ENCODE results near the gene HSPA1L.
"Not testable (repeated sequence)": the region's sequence is repeated elsewhere in the genome, so short reads cannot be mapped to it uniquely, and the experiment has no call there.

Gene HSPA1L

DNA sequence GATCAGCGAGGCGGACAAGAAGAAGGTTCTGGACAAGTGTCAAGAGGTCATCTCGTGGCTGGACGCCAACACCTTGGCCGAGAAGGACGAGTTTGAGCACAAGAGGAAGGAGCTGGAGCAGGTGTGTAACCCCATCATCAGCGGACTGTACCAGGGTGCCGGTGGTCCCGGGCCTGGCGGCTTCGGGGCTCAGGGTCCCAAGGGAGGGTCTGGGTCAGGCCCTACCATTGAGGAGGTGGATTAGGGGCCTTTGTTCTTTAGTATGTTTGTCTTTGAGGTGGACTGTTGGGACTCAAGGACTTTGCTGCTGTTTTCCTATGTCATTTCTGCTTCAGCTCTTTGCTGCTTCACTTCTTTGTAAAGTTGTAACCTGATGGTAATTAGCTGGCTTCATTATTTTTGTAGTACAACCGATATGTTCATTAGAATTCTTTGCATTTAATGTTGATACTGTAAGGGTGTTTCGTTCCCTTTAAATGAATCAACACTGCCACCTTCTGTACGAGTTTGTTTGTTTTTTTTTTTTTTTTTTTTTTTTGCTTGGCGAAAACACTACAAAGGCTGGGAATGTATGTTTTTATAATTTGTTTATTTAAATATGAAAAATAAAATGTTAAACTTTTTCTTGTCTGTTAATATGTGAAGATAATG is 14.7 kb upstream of the HSPA1L start:
- H3K27me3 Mint-ChIP-seq: no peaks in the 10 kb centered on the region
- ATAC-seq (replicated peaks) (no peak), DNase-seq (no peak)
- H3K36me3 Mint-ChIP-seq: peaks cover 2 to 4% of the 10 kb centered on the region in 2 donors
- H3K4me3 Mint-ChIP-seq: peak overlapping the region; percentile 88 to 90
- H3K4me1 Mint-ChIP-seq: peaks cover 18 to 50% of the 10 kb centered on the region in 2 donors
- no peaks in the 10 kb centered on the region for H3K9me3 Mint-ChIP-seq
- H3K27ac Mint-ChIP-seq: peak overlapping the region; percentile 56

DNA sequence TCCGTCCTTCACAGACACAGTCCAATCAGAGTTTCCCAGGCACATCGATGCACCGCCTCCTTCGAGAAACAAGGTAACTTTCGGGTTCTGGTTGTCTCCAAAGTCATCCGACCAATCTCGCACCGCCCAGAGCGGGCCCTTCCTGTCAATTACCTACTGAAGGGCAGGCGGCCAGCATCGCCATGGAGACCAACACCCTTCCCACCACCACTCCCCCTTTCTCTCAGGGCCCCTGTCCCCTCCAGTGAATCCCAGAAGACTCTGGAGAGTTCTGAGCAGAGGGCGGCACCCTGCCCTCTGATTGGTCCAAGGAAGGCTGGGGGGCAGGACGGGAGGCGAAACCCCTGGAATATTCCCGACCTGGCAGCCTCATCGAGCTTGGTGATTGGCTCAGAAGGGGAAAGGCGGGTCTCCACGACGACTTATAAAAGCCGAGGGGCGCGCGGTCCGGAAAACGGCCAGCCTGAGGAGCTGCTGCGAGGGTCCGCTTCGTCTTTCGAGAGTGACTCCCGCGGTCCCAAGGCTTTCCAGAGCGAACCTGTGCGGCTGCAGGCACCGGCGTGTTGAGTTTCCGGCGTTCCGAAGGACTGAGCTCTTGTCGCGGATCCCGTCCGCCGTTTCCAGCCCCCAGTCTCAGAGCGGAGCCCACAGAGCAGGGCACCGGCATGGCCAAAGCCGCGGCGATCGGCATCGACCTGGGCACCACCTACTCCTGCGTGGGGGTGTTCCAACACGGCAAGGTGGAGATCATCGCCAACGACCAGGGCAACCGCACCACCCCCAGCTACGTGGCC is 12.4 kb upstream of the HSPA1L start, which contains the start of gene HSPA1B:
HSPA1B (plus strand) TSS at position 453 of the 794 bp plus-strand sequence; CDS start at position 666, 213 bp downstream.
- peaks cover 0 to 2% of the 10 kb centered on the region in 2 donors for H3K36me3 Mint-ChIP-seq
- peaks cover 20 to 51% of the 10 kb centered on the region in 2 donors for H3K4me1 Mint-ChIP-seq
- H3K27ac Mint-ChIP-seq: peak within 1 kb of the TSS; percentile 99
- no peaks in the 10 kb centered on the region for H3K9me3 Mint-ChIP-seq
- DNase-seq: peak; percentile 97
- H3K4me3 Mint-ChIP-seq: peak within 1 kb of the TSS; percentile 86 to 88
- ATAC-seq (replicated peaks): peak; percentile 83 to 84
- no peaks in the 10 kb centered on the region for H3K27me3 Mint-ChIP-seq

DNA sequence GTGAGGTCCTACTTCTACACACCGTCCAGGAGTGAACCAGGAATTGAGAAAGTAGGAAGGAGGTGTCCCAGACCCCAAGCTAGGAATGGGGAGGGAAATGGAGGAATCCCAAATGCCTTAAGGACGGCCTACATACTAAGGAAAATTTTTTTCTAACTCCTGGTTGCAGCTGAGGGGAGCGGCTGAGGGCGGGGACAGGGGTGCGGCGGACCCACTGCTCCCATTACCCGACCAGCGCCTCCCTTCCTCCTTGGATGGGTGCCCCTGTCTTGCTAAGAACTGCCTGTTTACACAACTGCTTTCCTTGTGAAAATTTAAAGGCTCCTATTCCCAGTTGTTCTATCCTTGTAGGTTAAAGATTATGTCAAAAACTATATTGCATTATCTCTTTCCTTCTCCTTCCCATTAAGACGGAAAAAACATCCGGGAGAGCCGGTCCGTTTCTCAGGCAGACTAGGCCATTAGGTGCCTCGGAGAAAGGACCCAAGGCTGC is 11.8 kb upstream of the HSPA1L start:
- no peak for DNase-seq
- Mint-ChIP-seq H3K4me3 (peak overlapping the region; percentile 86 to 88), H3K9me3 (no peaks in the 10 kb centered on the region), H3K4me1 (peaks cover 24 to 58% of the 10 kb centered on the region in 2 donors), H3K27me3 (no peaks in the 10 kb centered on the region), H3K27ac (peak overlapping the region; percentile 99), H3K36me3 (peaks cover 0 to 2% of the 10 kb centered on the region in 2 donors)
- ATAC-seq (replicated peaks): peak; percentile 29 to 36

DNA sequence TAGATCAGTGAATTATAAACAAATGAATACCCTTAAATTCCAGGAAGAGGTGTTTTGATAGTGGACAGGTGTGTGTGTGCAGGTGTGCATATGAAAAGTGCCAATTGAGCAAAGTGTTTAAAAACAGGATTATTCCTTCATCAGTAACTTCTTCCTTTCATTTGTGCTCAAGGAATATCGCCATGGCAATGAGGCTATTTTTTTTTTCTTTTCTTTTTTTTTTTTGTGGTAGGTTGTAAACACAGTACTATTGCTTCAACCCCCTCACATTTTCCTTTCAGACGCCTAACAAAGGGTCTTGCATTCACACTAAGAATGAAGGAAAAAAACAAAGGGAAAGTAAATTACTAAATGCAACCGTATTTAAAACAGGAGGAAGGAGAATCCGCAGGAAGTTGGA is 10.5 kb upstream of the HSPA1L start:
- no peak for DNase-seq
- peaks cover 25 to 59% of the 10 kb centered on the region in 2 donors for H3K4me1 Mint-ChIP-seq
- H3K27ac Mint-ChIP-seq: peak overlapping the region; percentile 99
- H3K9me3 Mint-ChIP-seq: no peaks in the 10 kb centered on the region
- no peak for ATAC-seq (replicated peaks)
- H3K36me3 Mint-ChIP-seq: peaks cover 0 to under 1% of the 10 kb centered on the region in 2 donors
- H3K27me3 Mint-ChIP-seq: no peaks in the 10 kb centered on the region
- peak overlapping the region in 1 of 2 donors; percentile 86 for H3K4me3 Mint-ChIP-seq

DNA sequence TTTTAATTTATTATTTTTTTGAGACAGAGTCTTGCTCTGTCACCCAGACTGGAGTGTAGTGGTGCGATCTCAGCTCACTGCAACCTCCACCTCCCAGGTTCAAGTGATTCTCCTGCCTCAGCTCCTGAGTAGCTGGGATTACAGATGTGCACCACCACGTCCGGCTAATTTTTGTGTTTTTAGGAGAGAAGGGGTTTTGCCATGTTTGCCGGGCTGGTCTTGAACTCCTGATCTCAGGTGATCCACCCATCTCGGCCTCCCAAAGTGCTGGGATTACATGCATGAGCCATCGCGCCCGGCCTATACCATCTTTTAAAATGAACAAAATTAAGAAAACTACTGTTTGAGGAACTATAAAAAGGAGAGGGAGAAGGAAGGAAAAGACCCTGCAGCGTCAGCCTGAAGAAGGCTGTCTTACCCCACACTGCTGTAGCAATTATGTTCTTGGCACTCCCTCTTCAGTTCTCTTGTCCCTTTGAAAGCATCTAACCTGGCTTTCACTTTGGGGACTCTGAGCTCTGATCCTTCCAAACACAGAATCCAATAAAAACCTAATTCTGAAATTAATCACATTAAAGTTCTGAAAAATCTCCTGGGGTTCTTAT is 8.6 kb upstream of the HSPA1L start:
- Mint-ChIP-seq H3K4me3 (peak overlapping the region in 1 of 2 donors; percentile 25), H3K27ac (peak overlapping the region; percentile 82), H3K4me1 (peaks cover 24 to 55% of the 10 kb centered on the region in 2 donors)
- not testable (repeated sequence) for H3K36me3 Mint-ChIP-seq; H3K27me3 Mint-ChIP-seq; ATAC-seq (replicated peaks); H3K9me3 Mint-ChIP-seq; DNase-seq

DNA sequence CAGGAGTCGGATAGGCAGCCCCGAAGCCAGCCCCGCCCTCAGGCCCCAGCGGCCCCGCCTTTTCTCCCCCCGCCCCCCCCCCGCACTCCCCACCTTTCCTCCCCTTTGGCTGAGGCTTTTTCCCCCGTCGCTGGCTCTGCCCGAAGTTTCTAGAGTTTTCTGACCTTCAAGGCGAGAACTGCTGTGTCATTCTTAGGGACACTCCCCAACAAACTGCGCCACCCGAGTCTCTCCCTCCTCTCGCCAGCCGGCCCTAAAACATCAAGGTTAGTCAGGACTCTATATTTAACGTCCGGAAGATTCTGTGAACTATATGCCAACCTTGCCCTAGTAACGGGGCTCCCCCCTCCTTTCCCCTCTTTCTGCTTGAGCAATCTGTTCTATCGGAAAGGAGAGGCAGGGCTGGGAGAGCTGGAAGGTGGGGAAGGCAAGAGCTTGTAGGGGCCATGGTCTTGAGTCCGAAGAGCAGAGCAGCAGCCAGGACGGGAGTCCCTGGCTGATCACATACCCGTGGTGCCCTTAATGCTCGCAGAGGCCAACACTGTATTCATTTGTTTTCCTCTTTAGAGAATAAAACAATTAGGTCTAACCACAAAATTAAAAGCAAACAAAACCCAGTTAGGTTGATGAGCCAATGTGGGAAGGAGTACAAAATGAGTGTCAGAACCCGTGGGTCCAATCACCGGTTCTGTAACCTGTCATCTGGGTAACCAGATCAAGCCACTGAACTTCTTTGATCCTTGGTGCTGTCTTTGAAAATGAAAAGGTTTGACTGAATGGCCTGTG is 7.1 kb upstream of the HSPA1L start:
- DNase-seq: peak; percentile 80
- ATAC-seq (replicated peaks): peak; percentile 73 to 77
- Mint-ChIP-seq H3K9me3 (no peaks in the 10 kb centered on the region), H3K36me3 (no peaks in the 10 kb centered on the region), H3K27ac (peak overlapping the region; percentile 95), H3K4me1 (peaks cover 37 to 65% of the 10 kb centered on the region in 2 donors), H3K27me3 (no peaks in the 10 kb centered on the region), H3K4me3 (peak overlapping the region; percentile 87 to 89)

DNA sequence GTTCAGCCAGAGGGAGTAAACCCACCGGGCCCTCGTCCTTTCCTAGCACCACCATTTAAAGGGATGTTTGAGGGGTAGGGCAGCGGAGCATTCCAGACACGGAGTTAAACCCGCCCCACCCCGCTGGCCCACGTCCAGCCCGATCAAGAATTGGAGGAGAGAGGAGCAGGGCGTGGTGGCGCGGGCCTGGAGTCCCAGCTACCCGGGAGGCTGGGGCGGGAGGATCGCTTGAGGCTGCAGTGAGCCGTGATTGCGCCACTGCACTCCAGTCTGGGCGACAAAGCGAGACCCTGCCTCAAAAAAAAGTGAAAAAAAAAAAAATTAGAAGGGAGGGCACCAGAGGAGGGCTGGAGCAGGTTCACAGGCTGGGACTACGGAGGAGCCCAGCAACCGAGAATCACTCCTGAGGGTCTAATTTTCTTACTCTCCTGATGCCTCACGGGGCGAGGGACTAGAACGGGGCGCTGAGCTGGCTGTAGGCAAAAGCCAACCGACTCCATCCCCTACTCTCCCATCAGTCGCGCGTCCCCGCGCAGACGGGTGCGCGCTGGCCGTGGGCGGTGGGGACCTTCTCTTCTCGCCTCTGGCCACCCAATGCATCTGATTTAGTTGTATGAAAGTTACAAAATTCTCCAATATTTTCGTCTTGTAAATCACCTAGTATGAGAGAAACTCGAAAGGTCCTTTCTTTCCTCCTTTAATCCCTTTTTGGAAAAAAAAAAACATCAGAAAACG is 6.4 kb upstream of the HSPA1L start:
- Mint-ChIP-seq H3K4me3 (peak overlapping the region; percentile 87 to 89), H3K27ac (peak overlapping the region; percentile 95), H3K4me1 (peaks cover 35 to 59% of the 10 kb centered on the region in 2 donors), H3K27me3 (no peaks in the 10 kb centered on the region), H3K9me3 (no peaks in the 10 kb centered on the region), H3K36me3 (no peaks in the 10 kb centered on the region)
- peak; percentile 68 for DNase-seq
- peak; percentile 55 to 72 for ATAC-seq (replicated peaks)

DNA sequence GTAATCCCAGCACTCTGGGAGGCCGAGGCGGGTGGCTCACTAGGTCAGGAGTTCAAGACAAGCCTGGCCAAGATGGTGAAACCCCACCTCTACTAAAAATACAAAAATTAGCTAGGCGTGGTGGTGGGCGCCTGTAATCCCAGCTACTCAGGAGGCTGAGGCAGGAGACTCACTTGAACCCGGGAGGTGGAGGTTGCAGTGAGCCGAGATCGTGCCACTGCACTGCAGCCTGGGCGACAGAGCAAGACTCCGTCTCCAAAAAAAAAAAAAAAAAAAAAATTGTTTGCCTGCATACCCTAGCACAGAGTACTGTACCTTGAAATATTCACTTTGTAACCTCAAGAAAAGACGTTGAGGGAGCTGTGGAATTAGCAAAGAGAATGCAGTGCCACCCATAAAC is 5.3 kb upstream of the HSPA1L start:
- H3K4me1 Mint-ChIP-seq: peaks cover 33 to 54% of the 10 kb centered on the region in 2 donors
- not testable (repeated sequence) for H3K27ac Mint-ChIP-seq; H3K27me3 Mint-ChIP-seq; H3K9me3 Mint-ChIP-seq; H3K4me3 Mint-ChIP-seq; DNase-seq; H3K36me3 Mint-ChIP-seq; ATAC-seq (replicated peaks)

DNA sequence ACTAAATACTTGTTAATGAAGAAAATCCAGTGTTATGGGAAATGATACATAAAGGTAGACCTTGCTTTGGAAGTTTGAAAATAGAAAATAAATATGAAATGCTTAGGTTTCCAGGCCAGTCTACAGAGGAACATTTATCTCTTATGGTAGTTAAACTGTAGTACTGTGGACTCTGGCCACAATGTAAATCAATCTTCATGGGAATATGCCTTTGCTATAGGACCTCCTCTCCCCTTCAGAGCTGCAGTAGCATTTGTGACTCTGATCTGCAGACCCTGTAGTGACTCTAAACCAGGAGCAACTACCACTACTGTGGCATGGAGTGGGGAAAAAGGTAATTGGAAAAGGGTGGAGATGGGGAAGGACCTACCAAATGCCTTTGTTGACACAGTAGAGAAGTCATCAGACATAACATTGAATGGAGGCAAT is 4.8 kb upstream of the HSPA1L start:
- Mint-ChIP-seq H3K4me3 (peak overlapping the region in 1 of 2 donors; percentile 42), H3K36me3 (no peaks in the 10 kb centered on the region), H3K9me3 (no peaks in the 10 kb centered on the region), H3K27me3 (no peaks in the 10 kb centered on the region), H3K27ac (no peak overlapping the region), H3K4me1 (peaks cover 32 to 55% of the 10 kb centered on the region in 2 donors)
- ATAC-seq (replicated peaks): no peak
- no peak for DNase-seq

DNA sequence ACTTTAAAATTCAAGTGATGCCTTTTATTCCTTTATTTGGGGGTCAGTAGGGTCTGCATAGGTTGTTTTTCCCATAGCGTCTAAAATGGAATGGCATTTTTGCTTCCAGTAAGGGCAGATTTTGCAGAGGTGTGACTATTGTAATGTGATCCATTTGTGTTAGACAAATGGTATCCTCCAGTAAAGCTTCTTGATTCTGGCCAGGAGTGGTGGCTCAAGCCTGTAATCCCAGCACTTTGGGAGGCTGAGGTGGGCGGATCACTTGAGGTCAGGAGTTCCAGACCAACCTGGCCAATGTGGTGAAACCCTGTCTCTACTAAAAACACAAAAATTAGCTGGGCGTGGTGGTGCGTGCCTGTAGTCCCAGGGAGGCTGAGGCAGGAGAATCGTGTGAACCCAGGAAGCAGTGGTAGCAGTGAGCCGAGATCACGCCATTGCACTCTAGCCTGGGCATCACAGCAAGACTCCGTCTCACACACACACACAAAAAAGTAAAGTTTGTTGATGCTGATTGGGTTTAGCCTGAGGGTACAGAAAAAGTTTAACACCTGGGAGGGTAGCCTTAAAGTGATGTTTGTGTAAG is 2.9 kb upstream of the HSPA1L start:
- H3K36me3 Mint-ChIP-seq; H3K27me3 Mint-ChIP-seq; ATAC-seq (replicated peaks); H3K9me3 Mint-ChIP-seq; DNase-seq: not testable (repeated sequence)
- peak overlapping the region; percentile 78 for H3K4me3 Mint-ChIP-seq
- H3K4me1 Mint-ChIP-seq: peaks cover 32 to 52% of the 10 kb centered on the region in 2 donors
- peak overlapping the region; percentile 37 for H3K27ac Mint-ChIP-seq

DNA sequence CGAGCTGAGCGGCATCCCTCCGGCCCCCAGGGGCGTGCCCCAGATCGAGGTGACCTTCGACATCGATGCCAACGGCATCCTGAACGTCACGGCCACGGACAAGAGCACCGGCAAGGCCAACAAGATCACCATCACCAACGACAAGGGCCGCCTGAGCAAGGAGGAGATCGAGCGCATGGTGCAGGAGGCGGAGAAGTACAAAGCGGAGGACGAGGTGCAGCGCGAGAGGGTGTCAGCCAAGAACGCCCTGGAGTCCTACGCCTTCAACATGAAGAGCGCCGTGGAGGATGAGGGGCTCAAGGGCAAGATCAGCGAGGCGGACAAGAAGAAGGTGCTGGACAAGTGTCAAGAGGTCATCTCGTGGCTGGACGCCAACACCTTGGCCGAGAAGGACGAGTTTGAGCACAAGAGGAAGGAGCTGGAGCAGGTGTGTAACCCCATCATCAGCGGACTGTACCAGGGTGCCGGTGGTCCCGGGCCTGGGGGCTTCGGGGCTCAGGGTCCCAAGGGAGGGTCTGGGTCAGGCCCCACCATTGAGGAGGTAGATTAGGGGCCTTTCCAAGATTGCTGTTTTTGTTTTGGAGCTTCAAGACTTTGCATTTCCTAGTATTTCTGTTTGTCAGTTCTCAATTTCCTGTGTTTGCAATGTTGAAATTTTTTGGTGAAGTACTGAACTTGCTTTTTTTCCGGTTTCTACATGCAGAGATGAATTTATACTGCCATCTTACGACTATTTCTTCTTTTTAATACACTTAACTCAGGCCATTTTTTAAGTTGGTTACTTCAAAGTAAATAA is 2.2 kb upstream of the HSPA1L start:
- Mint-ChIP-seq H3K4me3 (peak overlapping the region; percentile 78), H3K27ac (peak overlapping the region; percentile 37), H3K4me1 (peaks cover 32 to 50% of the 10 kb centered on the region in 2 donors)
- H3K9me3 Mint-ChIP-seq; ATAC-seq (replicated peaks); H3K27me3 Mint-ChIP-seq; H3K36me3 Mint-ChIP-seq; DNase-seq: not testable (repeated sequence)

DNA sequence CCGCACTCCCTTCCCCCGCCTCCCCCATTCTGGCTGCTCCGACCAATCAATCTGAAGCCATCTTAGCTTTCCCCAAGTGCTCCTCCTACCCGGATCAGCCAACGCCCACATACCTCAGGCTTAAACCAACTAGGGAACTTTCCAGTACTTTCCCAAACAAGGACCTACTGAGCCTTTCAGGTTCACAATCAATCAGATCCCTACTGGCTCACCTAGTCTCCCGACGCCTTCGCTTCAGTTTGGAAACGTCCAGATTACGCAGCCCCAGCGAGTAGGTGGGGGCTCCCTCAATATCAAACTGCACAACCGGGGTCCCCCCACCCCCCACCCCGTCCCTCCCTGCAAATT is 432 bp downstream of the HSPA1L start:
- H3K27me3 Mint-ChIP-seq: no peaks in the 10 kb centered on the region
- peak; percentile 57 for DNase-seq
- H3K9me3 Mint-ChIP-seq: no peaks in the 10 kb centered on the region
- peak overlapping the region; percentile 96 to 99 for H3K4me3 Mint-ChIP-seq
- ATAC-seq (replicated peaks): peak; percentile 68 to 69
- H3K27ac Mint-ChIP-seq: peak overlapping the region; percentile 97
- peaks cover 2 to 11% of the 10 kb centered on the region in 2 donors for H3K36me3 Mint-ChIP-seq
- peaks cover 23 to 33% of the 10 kb centered on the region in 2 donors for H3K4me1 Mint-ChIP-seq

Data from stimulated activated naive B cell treated with anti-CD40 and anti-IgM and Interleukin-4, amounts not matched to agents 10 μg/mL and 1 μg/mL and 100 μg/mL, for 72 hours (primary cell).